22Rv1 (cell line): ENCODE measurements around the gene HAPSTR1.
"Not testable (repeated sequence)": the region's sequence is repeated elsewhere in the genome, so short reads cannot be mapped to it uniquely, and the experiment has no call there.

ENCODE experiments used
- H3K27ac ChIP-seq: fragments of 450-650 bp; 2 replicates; pipeline ENCODE4 v1.5.1; 2017
- ZFX ChIP-seq: fragments of 450-650 bp; IDR thresholded peaks from 2 replicates; pipeline ENCODE4 v1.6.1; 2017; ENCODE audit warnings: antibody characterized with exemption, borderline replicate concordance
- TF ChIP-seq, protein P1 (sequence below): fragments of 450-650 bp; IDR thresholded peaks from 2 replicates; pipeline ENCODE4 v1.5.1; 2017; ENCODE audit warnings: mild to moderate bottlenecking

The HAPSTR1 gene

DNA sequence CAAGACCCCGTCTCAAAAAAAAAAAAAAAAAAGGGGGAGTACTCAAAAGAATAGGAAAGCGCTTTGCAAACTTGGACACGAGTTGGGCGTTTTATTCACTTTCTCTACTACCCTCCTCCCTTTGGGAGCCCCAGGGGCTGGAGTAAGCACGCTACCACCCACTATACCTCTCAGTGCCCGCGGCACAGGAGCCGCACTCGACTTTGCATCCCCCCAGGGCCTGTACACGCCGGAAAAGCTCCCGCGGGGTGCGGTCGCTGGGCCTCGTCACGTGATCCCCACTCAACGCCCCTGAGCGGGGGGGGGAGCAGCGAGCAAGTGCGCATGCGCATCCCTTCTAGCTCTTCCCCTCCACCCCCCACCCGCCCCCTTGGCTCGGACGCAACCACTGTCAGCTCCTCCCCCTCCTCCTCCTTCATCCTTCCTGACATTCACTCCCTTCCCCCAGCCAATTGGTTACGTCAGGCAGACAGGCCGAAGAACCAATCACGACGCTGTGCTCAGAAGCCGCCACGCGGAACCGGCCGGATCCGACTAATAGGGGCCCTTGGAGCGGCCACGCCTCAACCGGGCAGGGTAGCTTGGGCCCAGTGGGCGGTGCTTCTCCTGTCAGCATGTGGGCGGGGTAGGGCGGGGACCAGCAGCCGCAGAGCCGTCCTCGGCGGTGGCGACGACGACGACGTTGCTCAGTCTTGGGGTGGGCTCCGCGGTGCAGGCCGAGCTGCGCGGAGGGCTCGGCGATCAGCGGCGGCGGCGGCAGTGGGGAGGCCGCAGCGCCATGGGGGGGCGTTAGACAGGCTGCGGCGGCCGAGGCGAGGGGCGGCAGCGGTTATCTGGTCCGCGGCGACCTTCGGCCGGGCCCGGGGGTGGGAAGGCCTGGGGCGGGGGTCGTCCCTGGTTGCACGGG is at the start of gene HAPSTR1:
HAPSTR1 (plus strand) TSS at position 685 of the 907 bp plus-strand sequence. CDS start 401 bp downstream, outside the sequence.
- TF ChIP-seq ZFX: no peak
- TF ChIP-seq, protein P1, sequence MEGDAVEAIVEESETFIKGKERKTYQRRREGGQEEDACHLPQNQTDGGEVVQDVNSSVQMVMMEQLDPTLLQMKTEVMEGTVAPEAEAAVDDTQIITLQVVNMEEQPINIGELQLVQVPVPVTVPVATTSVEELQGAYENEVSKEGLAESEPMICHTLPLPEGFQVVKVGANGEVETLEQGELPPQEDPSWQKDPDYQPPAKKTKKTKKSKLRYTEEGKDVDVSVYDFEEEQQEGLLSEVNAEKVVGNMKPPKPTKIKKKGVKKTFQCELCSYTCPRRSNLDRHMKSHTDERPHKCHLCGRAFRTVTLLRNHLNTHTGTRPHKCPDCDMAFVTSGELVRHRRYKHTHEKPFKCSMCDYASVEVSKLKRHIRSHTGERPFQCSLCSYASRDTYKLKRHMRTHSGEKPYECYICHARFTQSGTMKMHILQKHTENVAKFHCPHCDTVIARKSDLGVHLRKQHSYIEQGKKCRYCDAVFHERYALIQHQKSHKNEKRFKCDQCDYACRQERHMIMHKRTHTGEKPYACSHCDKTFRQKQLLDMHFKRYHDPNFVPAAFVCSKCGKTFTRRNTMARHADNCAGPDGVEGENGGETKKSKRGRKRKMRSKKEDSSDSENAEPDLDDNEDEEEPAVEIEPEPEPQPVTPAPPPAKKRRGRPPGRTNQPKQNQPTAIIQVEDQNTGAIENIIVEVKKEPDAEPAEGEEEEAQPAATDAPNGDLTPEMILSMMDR: no peak
- peak within 1 kb of the TSS; percentile 86 for H3K27ac ChIP-seq

DNA sequence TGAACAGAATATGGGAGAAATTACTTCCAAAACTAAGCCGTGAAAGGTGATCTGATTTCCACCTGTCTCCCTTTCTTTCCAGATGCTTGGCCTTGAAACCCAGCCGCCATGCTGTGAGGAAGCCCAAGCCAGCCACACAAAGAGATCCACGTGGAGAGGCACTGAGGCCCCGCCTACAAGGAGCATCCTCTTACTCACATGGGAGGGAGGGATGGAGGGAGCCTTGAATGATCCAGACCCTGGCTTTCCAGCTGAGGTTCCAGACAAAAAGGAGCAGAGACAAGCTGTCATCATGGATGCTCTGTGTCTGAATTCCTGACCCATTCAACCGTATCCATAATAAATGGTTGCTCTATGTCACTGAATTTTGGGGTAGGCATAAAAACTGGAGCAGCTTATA is 48.9 kb upstream of the HAPSTR1 start:
- no peak overlapping the region for H3K27ac ChIP-seq
- TF ChIP-seq, protein P1: no peak
- TF ChIP-seq ZFX: no peak

DNA sequence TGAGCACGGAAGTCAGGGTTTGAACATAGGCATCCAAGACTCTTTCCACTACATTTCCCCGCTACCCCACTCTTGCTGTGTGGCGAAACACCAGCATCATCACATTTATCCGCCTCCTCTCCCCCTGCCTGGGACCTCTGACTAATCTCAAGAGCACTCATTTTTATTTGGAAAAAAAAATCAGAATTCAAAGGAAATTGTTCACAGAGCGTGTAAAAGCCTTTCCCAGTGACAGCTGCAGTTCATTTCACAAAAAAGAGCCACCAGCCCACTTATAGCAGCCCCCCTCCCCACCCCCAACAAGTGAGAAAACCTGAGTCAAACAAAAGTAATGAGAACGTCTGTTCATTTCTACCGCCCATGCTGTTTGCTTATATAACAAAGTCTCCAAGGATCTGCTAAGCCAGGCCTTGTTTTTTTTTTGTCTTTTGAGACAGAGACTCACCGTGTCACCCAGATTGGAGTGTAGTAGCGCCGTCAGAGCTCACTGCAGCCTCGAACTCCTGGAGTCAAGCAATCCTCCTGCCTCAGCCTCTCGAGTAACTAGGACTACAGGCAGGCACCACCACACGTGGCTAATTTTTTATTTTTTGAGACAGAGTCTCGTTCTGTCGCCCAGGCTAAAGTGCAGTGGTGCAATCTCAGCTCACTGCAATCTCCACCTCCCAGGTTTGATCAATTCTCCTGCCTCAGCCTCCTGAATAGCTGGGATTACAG is 48.3 kb upstream of the HAPSTR1 start:
- TF ChIP-seq ZFX: no peak
- TF ChIP-seq, protein P1: no peak
- no peak overlapping the region for H3K27ac ChIP-seq

GRCh38 chr16:9045562-9045961 is 45.9 kb upstream of the HAPSTR1 start:
- H3K27ac ChIP-seq: not testable (repeated sequence)

DNA sequence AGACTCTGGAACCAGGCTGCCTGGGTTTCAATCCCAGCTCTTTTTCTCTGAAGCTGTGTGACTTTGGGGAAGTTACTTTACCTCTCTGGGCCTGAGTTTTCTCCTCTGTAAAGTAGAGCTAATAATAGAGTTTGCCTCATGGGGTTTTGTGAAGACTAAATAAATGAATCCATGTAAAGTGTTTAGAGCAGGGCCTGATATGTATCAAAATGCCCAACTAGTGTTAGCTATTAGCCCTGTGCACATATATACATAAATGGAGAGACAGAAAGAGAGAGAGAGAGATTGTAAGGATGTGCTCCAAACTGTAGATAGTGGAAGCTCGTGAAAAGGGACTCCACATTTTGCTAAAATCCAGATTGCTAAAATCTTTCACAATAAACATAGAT is 44.8 kb upstream of the HAPSTR1 start:
- H3K27ac ChIP-seq: no peak overlapping the region
- TF ChIP-seq ZFX: no peak
- TF ChIP-seq, protein P1: no peak

GRCh38 chr16:9047689-9048301 is 43.6 kb upstream of the HAPSTR1 start:
- H3K27ac ChIP-seq: peak overlapping the region; percentile 52
- TF ChIP-seq ZFX: no peak
- TF ChIP-seq, protein P1: no peak

GRCh38 chr16:9048302-9048700 is 43.1 kb upstream of the HAPSTR1 start:
- no peak for TF ChIP-seq ZFX
- TF ChIP-seq, protein P1: no peak
- H3K27ac ChIP-seq: peak overlapping the region; percentile 52
